Common myeloid progenitor, CD34-positive (primary cell): Measurements from ENCODE around the gene FMNL2.

Source experiments
- CTCF ChIA-PET: fragments of 350-600 bp; sonication (Branson Sonifier 250); formaldehyde crosslinking; loops from one replicate; lab custom pipeline; 2021; ENCODE audit warnings: antibody characterized with exemption; lab: Charles Lee
- POLR2A ChIA-PET: fragments of 350-600 bp; sonication (Branson Sonifier 250); formaldehyde crosslinking; loops from one replicate; lab custom pipeline; 2021; ENCODE audit warnings: antibody characterized with exemption; lab: Charles Lee
- DNase-seq, 3 donors: peaks; one replicate each; pipeline versions ENCODE4 v3.0.0 to v3.0.0-alpha.2; 2013
- H3K27ac ChIP-seq, 2 experiments: 1 replicate in 1 of 2; 2 replicates in 1 of 2; pipeline ENCODE4 v1.7.0; 2013; ENCODE audit warnings: inconsistent platforms in 2 of 2, low read length in 2 of 2, mild to moderate bottlenecking in 2 of 2, low read depth in 1 of 2, moderate library complexity in 1 of 2; ENCODE audit not compliant: severe bottlenecking in 2 of 2, insufficient read depth in 1 of 2, poor library complexity in 1 of 2
- H3K27me3 ChIP-seq, 5 experiments: replicated peaks in 2 of 5; 1 replicate in 3 of 5; 2 replicates in 2 of 5; pipeline versions ENCODE4 v1.6.1 to v1.7.0; 2013; ENCODE audit warnings: low read length in 4 of 5, mild to moderate bottlenecking in 2 of 5, moderate library complexity in 2 of 5, inconsistent platforms in 1 of 5; ENCODE audit not compliant: insufficient read depth in 5 of 5, control insufficient read depth in 4 of 5
- H3K36me3 ChIP-seq, 4 experiments: 1 replicate in 2 of 4; 2 replicates in 2 of 4; pipeline versions ENCODE4 v1.6.1 to v1.7.0; 2013; ENCODE audit warnings: low read length in 3 of 4, control low read depth in 1 of 4, mild to moderate bottlenecking in 1 of 4; ENCODE audit not compliant: control insufficient read depth in 4 of 4, insufficient read depth in 4 of 4
- H3K4me1 ChIP-seq, 4 experiments: 1 replicate in 3 of 4; 2 replicates in 1 of 4; pipeline versions ENCODE4 v1.6.1 to v1.7.1; 2013; ENCODE audit warnings: low read length in 3 of 4, mild to moderate bottlenecking in 3 of 4, control low read depth in 1 of 4, inconsistent platforms in 1 of 4, moderate library complexity in 1 of 4; ENCODE audit not compliant: control insufficient read depth in 4 of 4, insufficient read depth in 4 of 4; ENCODE audit errors: control extremely low read depth in 1 of 4
- H3K4me3 ChIP-seq, 7 experiments: 1 replicate in 4 of 7; 2 replicates in 3 of 7; pipeline versions ENCODE4 v1.5.1 to v1.7.0; 2013; ENCODE audit warnings: mild to moderate bottlenecking in 7 of 7, low read length in 6 of 7, moderate library complexity in 6 of 7, inconsistent platforms in 2 of 7, low read depth in 2 of 7, control low read depth in 1 of 7; ENCODE audit not compliant: insufficient read depth in 4 of 7, control insufficient read depth in 1 of 7; ENCODE audit errors: extremely low read depth in 1 of 7
- H3K9me3 ChIP-seq, 5 experiments: 1 replicate in 4 of 5; 2 replicates in 1 of 5; pipeline versions ENCODE4 v1.6.1 to v1.7.1; 2013; ENCODE audit warnings: low read length in 4 of 5, mild to moderate bottlenecking in 2 of 5, inconsistent platforms in 1 of 5, low read depth in 1 of 5, moderate library complexity in 1 of 5; ENCODE audit not compliant: control insufficient read depth in 4 of 5, insufficient read depth in 2 of 5; ENCODE audit errors: control extremely low read depth in 1 of 5
- WGBS: methylation state at CpG from one replicate; pipeline ENCODE4 v1.1.5; 2013; ENCODE audit not compliant: insufficient coverage; 5-methylcytosine and 5-hydroxymethylcytosine counted together

FMNL2 gene

DNA sequence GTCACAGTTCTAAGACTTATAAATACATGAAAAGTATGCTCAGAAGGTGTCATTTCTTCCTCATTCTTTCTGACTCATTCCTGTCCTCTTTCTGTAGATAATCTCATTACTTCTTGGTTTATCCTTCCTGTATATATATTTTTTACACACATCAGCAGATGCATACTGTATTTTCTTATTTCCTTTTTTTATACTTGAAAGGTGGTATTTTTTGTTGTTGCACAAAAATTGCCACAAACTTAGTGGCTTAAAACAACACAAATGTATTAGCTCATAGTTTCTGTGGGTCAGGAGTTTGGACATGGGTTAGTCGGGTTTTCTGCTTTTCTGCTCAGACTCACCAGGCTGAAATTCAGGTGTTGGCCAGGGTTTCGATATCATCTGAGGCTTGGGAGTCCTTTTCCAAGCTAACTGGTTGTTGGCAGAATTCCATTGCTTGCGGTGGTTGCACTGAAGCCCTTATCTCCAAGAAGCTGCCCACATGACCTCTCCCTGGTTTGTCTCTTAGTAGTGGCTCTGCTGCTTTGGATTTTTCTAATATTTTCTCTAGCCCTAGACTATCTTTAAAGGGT is 162.6 kb downstream of the FMNL2 start:
- no peak overlapping the region for H3K27ac ChIP-seq
- POLR2A ChIA-PET = no interaction called here

DNA sequence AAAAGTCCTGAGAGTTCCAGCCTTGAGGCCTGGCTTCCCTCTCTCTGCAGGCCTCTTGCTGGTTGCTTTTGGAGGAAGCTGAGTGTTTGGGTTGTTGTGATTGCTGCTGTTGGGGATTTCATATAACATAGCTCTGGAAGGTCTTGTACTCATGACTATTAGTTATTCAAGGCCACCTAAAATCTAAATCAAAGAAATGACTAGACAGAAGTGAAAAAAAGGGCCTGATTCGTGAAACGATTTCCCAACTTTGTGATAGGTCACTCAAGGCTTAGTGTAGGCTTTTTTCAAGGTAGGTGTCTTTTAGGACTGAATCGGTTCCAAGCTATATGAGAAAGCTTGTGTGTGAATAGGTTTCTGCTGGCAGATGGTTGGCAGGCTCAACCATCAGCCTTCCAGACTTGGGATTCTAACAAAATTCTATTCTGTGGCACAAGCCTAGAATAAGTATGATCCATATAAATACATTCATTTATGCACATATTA is 164.4 kb downstream of the FMNL2 start:
- ChIA-PET POLR2A (no interaction called here), CTCF (no interaction called here)
- H3K27ac ChIP-seq = no peak overlapping the region
- no peak for DNase-seq
- no peaks in the 10 kb centered on the region for H3K4me1 ChIP-seq
- 88% methylated on average over 3 of the region's 3 CpGs for WGBS
- no peaks in the 10 kb centered on the region for H3K36me3 ChIP-seq
- H3K27me3 ChIP-seq = no peaks in the 10 kb centered on the region
- no peak overlapping the region for H3K4me3 ChIP-seq
- H3K9me3 ChIP-seq = peaks cover 0 to 3% (median 0%) of the 10 kb centered on the region in 5 experiments

More for the DNA sequence above, 162.6 kb downstream of the FMNL2 start:
- H3K27me3 ChIP-seq = no peaks in the 10 kb centered on the region
- H3K9me3 ChIP-seq = peaks cover 0 to 1% (median 0%) of the 10 kb centered on the region in 5 experiments
- peaks cover 0 to 2% (median 0%) of the 10 kb centered on the region in 4 experiments for H3K4me1 ChIP-seq
- no peak for DNase-seq
- CTCF ChIA-PET = interaction anchor here (1.0 kb wide), 1 partner anchor 14 kb away, joined by 3 read pairs; no protein-coding TSS in a partner anchor
- H3K36me3 ChIP-seq = no peaks in the 10 kb centered on the region
- 97% methylated on average over 3 of the region's 3 CpGs for WGBS
- H3K4me3 ChIP-seq = no peak overlapping the region

DNA sequence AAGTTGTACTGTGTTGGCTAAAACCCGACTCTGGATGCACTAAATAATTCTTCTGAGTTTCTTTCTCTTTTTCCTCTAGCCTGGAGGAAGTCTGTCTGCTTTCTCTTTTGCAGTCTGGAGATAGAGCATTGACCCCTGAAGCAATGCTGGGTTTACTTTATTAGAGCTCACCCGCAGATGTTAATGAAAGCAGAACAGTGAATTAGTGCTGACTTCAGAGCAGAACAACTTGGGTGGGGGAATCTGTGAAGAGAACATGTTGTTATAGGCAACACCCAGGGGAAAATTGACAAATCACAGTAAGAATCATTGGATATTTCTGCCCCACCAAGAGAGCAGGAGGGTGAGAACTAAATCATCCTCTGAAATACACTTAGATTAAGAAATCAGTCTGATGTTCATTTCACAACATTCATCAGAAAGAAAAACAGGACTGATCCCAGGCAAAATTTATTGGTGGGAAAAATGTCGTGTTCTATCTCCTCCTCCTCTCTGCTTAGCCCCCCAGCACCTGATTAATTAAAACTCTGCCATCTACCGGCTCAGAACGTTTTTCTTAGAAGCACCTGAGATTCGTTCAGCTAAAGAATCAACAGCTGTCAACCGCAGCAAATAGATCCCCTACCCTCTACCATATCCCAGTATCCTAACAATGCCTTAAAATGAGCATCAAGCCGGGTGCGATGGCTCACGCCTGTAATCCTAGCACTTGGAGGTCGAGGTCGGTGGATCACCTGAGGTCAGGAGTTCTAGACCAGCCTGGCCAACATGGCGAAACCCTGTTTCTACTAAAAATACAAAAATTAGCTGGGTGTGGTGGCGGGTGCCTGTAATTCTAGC is 165.1 kb downstream of the FMNL2 start:
- 93% methylated on average over 14 of the region's 14 CpGs for WGBS
- no peak for DNase-seq
- Histone ChIP-seq H3K4me3 (no peak overlapping the region), H3K9me3 (peaks cover 0 to 3% (median 0%) of the 10 kb centered on the region in 5 experiments), H3K27ac (no peak overlapping the region), H3K4me1 (no peaks in the 10 kb centered on the region), H3K36me3 (no peaks in the 10 kb centered on the region), H3K27me3 (no peaks in the 10 kb centered on the region)
- ChIA-PET POLR2A (no interaction called here), CTCF (interaction anchor here (1.4 kb wide), 1 partner anchor 10 kb away, joined by 4 read pairs; no protein-coding TSS in a partner anchor)

DNA sequence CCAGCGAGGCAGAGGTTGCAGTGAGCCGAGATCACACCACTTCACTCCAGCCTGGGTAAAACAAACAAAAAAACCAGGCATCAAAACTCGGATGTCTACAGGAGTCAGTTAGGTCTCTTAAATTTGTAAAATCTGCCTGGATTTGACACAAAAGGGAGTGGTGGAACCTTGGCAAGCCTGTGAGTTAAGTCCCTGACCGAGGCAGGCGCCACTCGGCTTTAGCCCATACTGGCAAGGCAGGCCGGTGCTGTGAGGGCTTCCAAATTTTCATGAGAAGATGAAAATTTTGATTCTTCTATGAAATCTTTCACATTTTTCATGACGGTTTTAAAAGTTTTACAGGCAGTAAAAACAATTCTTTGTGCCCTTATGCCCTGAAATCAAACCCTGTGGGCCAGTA is 165.8 kb downstream of the FMNL2 start:
- CTCF ChIA-PET = interaction anchor here (1.4 kb wide), 1 partner anchor 11 kb away, joined by 4 read pairs; no protein-coding TSS in a partner anchor
- Histone ChIP-seq H3K36me3 (no peaks in the 10 kb centered on the region), H3K4me1 (no peaks in the 10 kb centered on the region), H3K27me3 (no peaks in the 10 kb centered on the region), H3K4me3 (no peak overlapping the region), H3K27ac (no peak overlapping the region), H3K9me3 (peaks cover 0 to 3% (median 0%) of the 10 kb centered on the region in 5 experiments)
- no peak for DNase-seq
- POLR2A ChIA-PET = no interaction called here
- WGBS = 100% methylated on average over 8 of the region's 8 CpGs

DNA sequence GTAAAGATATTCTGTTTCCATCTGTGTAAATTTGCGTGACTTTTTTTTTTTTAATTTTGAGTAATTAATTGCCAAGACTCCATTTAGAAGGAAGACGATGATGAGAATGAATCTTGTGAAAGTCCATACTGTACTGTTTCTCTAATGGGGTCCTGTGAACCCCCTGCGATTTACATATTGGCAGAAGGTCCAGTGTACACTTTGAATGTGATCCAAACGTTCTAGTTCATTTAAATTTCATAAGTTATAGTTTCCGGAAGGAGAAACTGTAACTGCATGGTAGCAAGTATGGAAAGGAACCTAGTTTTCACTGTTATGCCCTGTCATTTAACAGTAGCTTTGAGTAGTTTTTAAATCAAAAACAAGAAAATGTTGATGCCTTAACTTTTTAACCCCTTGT is 166.7 kb downstream of the FMNL2 start:
- no peak for DNase-seq
- WGBS = 100% methylated on average over 3 of the region's 5 CpGs
- POLR2A ChIA-PET = no interaction called here
- Histone ChIP-seq H3K4me3 (no peak overlapping the region), H3K4me1 (no peaks in the 10 kb centered on the region), H3K27me3 (no peaks in the 10 kb centered on the region), H3K36me3 (no peaks in the 10 kb centered on the region), H3K27ac (no peak overlapping the region), H3K9me3 (peaks cover 0 to 3% (median 0%) of the 10 kb centered on the region in 5 experiments)
- CTCF ChIA-PET = interaction anchor here (1.4 kb wide), 1 partner anchor 12 kb away, joined by 4 read pairs; no protein-coding TSS in a partner anchor

DNA sequence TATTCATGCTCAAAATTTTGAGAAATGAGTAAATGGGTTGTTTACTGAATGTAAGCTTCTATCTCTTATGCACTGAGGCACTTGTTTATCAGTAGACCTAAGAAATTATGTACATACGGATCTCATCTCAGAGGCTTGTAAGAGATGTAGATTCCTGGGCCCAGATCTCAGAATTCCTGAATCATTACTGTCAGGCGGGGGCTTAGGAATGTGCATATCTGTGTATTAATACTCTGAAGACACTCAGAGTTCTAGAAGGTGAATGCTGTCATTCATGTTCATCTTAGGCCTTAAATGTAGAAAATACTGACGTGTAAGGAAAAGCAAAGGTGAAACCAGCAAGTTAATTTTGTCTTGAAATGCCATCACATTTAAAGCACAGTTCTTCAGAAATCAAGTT is 169.6 kb downstream of the FMNL2 start:
- ChIA-PET CTCF (no interaction called here), POLR2A (no interaction called here)
- H3K36me3 ChIP-seq = no peaks in the 10 kb centered on the region
- H3K4me3 ChIP-seq = no peak overlapping the region
- H3K27me3 ChIP-seq = no peaks in the 10 kb centered on the region
- no peaks in the 10 kb centered on the region for H3K4me1 ChIP-seq
- WGBS = 100% methylated on average over 2 of the region's 3 CpGs
- H3K9me3 ChIP-seq = peaks cover 0 to 3% (median 0%) of the 10 kb centered on the region in 5 experiments
- DNase-seq = no peak
- H3K27ac ChIP-seq = no peak overlapping the region

DNA sequence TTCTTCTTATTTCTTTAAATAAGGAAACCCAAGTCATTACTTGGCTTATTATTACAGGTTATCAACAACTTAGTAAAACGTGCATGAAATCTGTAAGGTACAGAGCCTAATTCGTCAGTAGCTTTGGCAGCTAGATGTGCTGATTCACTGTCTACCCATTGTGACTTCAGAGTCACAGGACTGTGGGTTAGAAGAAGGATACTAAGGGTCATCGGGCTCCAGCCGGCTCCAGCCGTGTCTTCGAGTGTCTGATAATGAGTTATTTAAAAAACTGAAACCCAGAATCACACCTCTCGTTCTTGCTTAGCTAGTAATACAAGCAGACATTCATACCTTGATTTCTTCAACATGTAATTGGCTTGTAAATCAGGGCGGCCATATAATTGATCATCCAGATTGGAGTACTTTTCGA is 170.5 kb downstream of the FMNL2 start:
- peaks cover 0 to 3% (median 0%) of the 10 kb centered on the region in 5 experiments for H3K9me3 ChIP-seq
- CTCF ChIA-PET = interaction anchor here (0.5 kb wide), 1 partner anchor 470 kb away, joined by 3 read pairs; no protein-coding TSS in a partner anchor
- no peaks in the 10 kb centered on the region for H3K36me3 ChIP-seq
- POLR2A ChIA-PET = no interaction called here
- no peaks in the 10 kb centered on the region for H3K4me1 ChIP-seq
- H3K4me3 ChIP-seq = no peak overlapping the region
- no peak for DNase-seq
- no peak overlapping the region for H3K27ac ChIP-seq
- WGBS = 89% methylated on average over 3 of the region's 9 CpGs
- no peaks in the 10 kb centered on the region for H3K27me3 ChIP-seq
